HG02588 (cell line): Measurements from ENCODE around the gene SCN1B.
"Not testable (repeated sequence)": the region's sequence is repeated elsewhere in the genome, so short reads cannot be mapped to it uniquely, and the experiment has no call there.

Source experiments
- ATAC-seq: cut with Tn5 transposase; IDR thresholded peaks from one replicate; pipeline ENCODE4 v1.9.1; 2021; ENCODE audit warnings: mild to moderate bottlenecking, moderate library complexity; ENCODE audit not compliant: unreplicated experiment

SCN1B gene

GRCh38 chr19:35034588-35035382 lies 4.5 kb downstream of the SCN1B start:
- ATAC-seq = no peak

GRCh38 chr19:35037716-35038622 lies 7.7 kb downstream of the SCN1B start:
- no peak for ATAC-seq

- no peak for ATAC-seq
Measured at GRCh38 chr19:35038623-35039512, 8.6 kb downstream of the SCN1B start.

- ATAC-seq = no peak
Measured at GRCh38 chr19:35039881-35040825, 9.9 kb downstream of the SCN1B start.

GRCh38 chr19:35040826-35041547 lies 10.7 kb downstream of the SCN1B start:
- ATAC-seq = no peak

- ATAC-seq = no peak
Measured at GRCh38 chr19:35041548-35042055, 11.3 kb downstream of the SCN1B start, which contains the start of gene HPN. Gene HPN (plus strand): TSS chr19:35041721. CDS start chr19:35042507, 786 bp downstream.

GRCh38 chr19:35042056-35042730 lies 11.9 kb downstream of the SCN1B start:
- ATAC-seq = no peak

GRCh38 chr19:35042954-35043604 lies 12.8 kb downstream of the SCN1B start:
- ATAC-seq = no peak

- ATAC-seq = no peak
Measured at GRCh38 chr19:35043906-35044305, 13.6 kb downstream of the SCN1B start.

GRCh38 chr19:35044317-35045117 lies 14.2 kb downstream of the SCN1B start:
- no peak for ATAC-seq

GRCh38 chr19:35045667-35046300 lies 15.5 kb downstream of the SCN1B start:
- no peak for ATAC-seq

- ATAC-seq = no peak
Measured at GRCh38 chr19:35046461-35046860, 16.2 kb downstream of the SCN1B start.

- no peak for ATAC-seq
Measured at GRCh38 chr19:35048911-35049411, 18.7 kb downstream of the SCN1B start.

- ATAC-seq = no peak
Measured at GRCh38 chr19:35049456-35049855, 19.2 kb downstream of the SCN1B start.

- ATAC-seq = not testable (repeated sequence)
Measured at GRCh38 chr19:35050662-35051061, 20.4 kb downstream of the SCN1B start.

- not testable (repeated sequence) for ATAC-seq
Measured at GRCh38 chr19:35051268-35051667, 21.0 kb downstream of the SCN1B start.
